HG02759 (cell line): ENCODE results near the gene ORMDL3.
"Not testable (repeated sequence)": the region's sequence is repeated elsewhere in the genome, so short reads cannot be mapped to it uniquely, and the experiment has no call there.

Experiments
- ATAC-seq: cut with Tn5 transposase; IDR thresholded peaks from one replicate; pipeline ENCODE4 v1.9.1; 2021; ENCODE audit warnings: mild to moderate bottlenecking, moderate library complexity; ENCODE audit not compliant: unreplicated experiment

Gene ORMDL3

GRCh38 chr17:39950871-39951348, 23.5 kb upstream of the ORMDL3 start:
- ATAC-seq, result no peak

GRCh38 chr17:39949028-39949427, 21.6 kb upstream of the ORMDL3 start:
- ATAC-seq, result no peak

- not testable (repeated sequence) for ATAC-seq
These were observed 21.1 kb upstream of the ORMDL3 start for GRCh38 chr17:39948489-39948828.

GRCh38 chr17:39946551-39947330, 19.3 kb upstream of the ORMDL3 start:
- no peak for ATAC-seq

- ATAC-seq, result no peak
These were observed 17.0 kb upstream of the ORMDL3 start for GRCh38 chr17:39944393-39944711.

- ATAC-seq, result no peak
These were observed 16.4 kb upstream of the ORMDL3 start for GRCh38 chr17:39943702-39944392.

GRCh38 chr17:39939588-39940419, 12.4 kb upstream of the ORMDL3 start:
- ATAC-seq, result peak; percentile 57

- no peak for ATAC-seq
These were observed 11.7 kb upstream of the ORMDL3 start for GRCh38 chr17:39939106-39939505.

- ATAC-seq, result no peak
These were observed 10.9 kb upstream of the ORMDL3 start for GRCh38 chr17:39938140-39938869.

GRCh38 chr17:39937447-39937846, 10.0 kb upstream of the ORMDL3 start:
- no peak for ATAC-seq

GRCh38 chr17:39935909-39936308, 8.5 kb upstream of the ORMDL3 start:
- no peak for ATAC-seq

- no peak for ATAC-seq
These were observed 6.9 kb upstream of the ORMDL3 start for GRCh38 chr17:39934324-39934723.

- ATAC-seq, result no peak
These were observed 6.5 kb upstream of the ORMDL3 start for GRCh38 chr17:39933912-39934311.

GRCh38 chr17:39929646-39930407, 2.4 kb upstream of the ORMDL3 start:
- ATAC-seq, result no peak

- ATAC-seq, result no peak
These were observed 1.7 kb upstream of the ORMDL3 start for GRCh38 chr17:39928858-39929645.

- no peak for ATAC-seq
These were observed 792 bp upstream of the ORMDL3 start for GRCh38 chr17:39927929-39928857.

- ATAC-seq, result no peak
These were observed 757 bp downstream of the ORMDL3 start for GRCh38 chr17:39926588-39927100.

- ATAC-seq, result no peak
These were observed 1.2 kb downstream of the ORMDL3 start for GRCh38 chr17:39926135-39926587.
